Measurements from ENCODE around the gene PAGR1.

DNA sequence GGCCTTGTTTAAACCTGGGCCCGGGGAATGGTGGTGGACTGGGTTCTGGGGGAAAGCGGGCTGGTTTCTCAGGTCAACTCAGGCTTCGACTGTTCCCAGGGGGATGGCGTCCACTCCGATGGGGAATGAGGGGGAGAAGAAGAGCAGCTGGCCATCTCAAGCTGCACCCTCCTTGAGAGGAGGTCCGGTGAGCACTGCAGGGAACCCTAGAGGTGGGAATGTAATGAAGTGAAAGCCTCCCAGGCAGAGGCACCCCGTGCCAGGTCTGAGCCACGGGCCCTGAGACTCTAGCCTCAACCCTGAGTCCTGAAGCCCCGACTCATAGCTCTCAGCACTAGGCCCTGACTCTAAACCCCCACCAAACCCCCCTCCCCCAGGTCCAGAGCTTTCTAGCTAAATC lies 48.3 kb downstream of the PAGR1 start:
- no peak for TF ChIP-seq GATA3 (IDR thresholded peaks at IDR 0.05; ENCODE audit: low read depth, low read length)
- TF ChIP-seq GATA2 (IDR thresholded peaks at IDR 0.05; ENCODE audit: low read depth, low read length) = no peak

Data from SH-SY5Y (cell line).